Esophagus (tissue), 2 donors: ENCODE data around the gene CHMP1B. TPM values are rescaled to one million over a fixed set of nuclear protein-coding genes. Genes with fewer than 3 reads are reported as not detected.
A peak's percentile ranks its signal among the peaks of the same experiment; 100 is the strongest.

ENCODE experiments used
- H3K27ac ChIP-seq, 2 donors: one replicate each; pipeline ENCODE4 v1.5.1; 2013; ENCODE audit warnings: low read depth in 2 of 2, mild to moderate bottlenecking in 2 of 2, inconsistent platforms in 1 of 2, low read length in 1 of 2, moderate library complexity in 1 of 2
- H3K27me3 ChIP-seq, 2 donors: one replicate each; pipeline ENCODE4 v1.6.1; 2013; ENCODE audit warnings: low read length in 2 of 2, control low read depth in 1 of 2, mild to moderate bottlenecking in 1 of 2; ENCODE audit not compliant: insufficient read depth in 2 of 2, control insufficient read depth in 1 of 2
- H3K36me3 ChIP-seq, 2 donors: one replicate each; pipeline ENCODE4 v1.6.1; 2013; ENCODE audit warnings: low read length in 1 of 2; ENCODE audit not compliant: control insufficient read depth in 2 of 2, insufficient read depth in 2 of 2
- H3K4me1 ChIP-seq, 2 donors: one replicate each; pipeline ENCODE4 v1.6.1; 2013; ENCODE audit warnings: low read length in 1 of 2; ENCODE audit not compliant: control insufficient read depth in 2 of 2, insufficient read depth in 2 of 2
- H3K4me3 ChIP-seq, 2 donors: one replicate each; pipeline ENCODE4 v1.5.1; 2013; ENCODE audit warnings: low read length in 2 of 2, mild to moderate bottlenecking in 2 of 2, low read depth in 1 of 2, moderate library complexity in 1 of 2
- H3K9me3 ChIP-seq, 2 donors: one replicate each; pipeline ENCODE4 v1.6.1; 2013; ENCODE audit warnings: mild to moderate bottlenecking in 2 of 2, low read depth in 1 of 2, low read length in 1 of 2, moderate library complexity in 1 of 2; ENCODE audit not compliant: control insufficient read depth in 2 of 2, insufficient read depth in 1 of 2
- WGBS, 2 donors: extraction: QIAGEN DNeasy Blood & Tissue Kit; methylation state at CpG; one replicate each; pipeline ENCODE4 v1.1.7; 2013; 5-methylcytosine and 5-hydroxymethylcytosine counted together
- polyA plus RNA-seq, 2 donors: library from polyadenylated mRNA; stranded (reverse); fragments of 200-250 nt; gene quantifications; one replicate each; pipeline ENCODE4 v1.2.3, GENCODE V29; 2013
- donor health status: healthy with polysubstance abuse.
- donor health status: Bipolar disorder and iron deficiency.

Gene CHMP1B, protein sequence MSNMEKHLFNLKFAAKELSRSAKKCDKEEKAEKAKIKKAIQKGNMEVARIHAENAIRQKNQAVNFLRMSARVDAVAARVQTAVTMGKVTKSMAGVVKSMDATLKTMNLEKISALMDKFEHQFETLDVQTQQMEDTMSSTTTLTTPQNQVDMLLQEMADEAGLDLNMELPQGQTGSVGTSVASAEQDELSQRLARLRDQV
- 10 to 100 TPM; 26.8 to 31.5 TPM for polyA plus RNA-seq

DNA sequence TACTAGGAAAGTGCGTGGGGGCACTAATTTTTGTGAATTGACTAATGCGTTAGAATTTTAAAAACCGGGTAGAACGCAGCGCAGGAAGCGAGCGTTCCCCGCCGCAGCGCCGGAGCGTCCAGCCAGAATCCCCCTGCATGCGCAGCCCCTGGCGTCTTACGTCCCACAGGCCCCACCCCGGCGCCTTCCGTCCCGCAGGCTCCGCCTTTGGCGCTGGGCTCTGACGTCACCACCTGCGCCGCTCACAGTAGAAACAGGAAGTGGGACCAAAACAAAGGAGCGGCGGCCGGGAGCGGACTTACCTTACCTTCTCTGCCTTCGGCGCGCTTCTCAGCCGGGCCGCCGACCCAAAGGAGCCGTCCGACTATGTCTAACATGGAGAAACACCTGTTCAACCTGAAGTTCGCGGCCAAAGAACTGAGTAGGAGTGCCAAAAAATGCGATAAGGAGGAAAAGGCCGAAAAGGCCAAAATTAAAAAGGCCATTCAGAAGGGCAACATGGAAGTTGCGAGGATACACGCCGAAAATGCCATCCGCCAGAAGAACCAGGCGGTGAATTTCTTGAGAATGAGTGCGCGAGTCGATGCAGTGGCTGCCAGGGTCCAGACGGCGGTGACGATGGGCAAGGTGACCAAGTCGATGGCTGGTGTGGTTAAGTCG lies at the start of gene CHMP1B:
TSS of gene CHMP1B (plus strand) at position 268 of the 660 bp plus-strand sequence. CDS start at position 367, 99 bp downstream.
- peaks cover 0 to 3% of the 10 kb centered on the region in 2 donors for H3K4me1 ChIP-seq
- WGBS, 2 donors = 0% methylated on average over 53 of the region's 53 CpGs
- H3K4me3 ChIP-seq = peak within 1 kb of the TSS; percentile 78 to 91
- H3K27me3 ChIP-seq = no peaks in the 10 kb centered on the region
- H3K9me3 ChIP-seq = no peaks in the 10 kb centered on the region
- H3K27ac ChIP-seq = peak within 1 kb of the TSS; percentile 92 to 98
- no peaks in the 10 kb centered on the region for H3K36me3 ChIP-seq

- 87 to 89% methylated on average over 4 of the region's 4 CpGs for WGBS, 2 donors
- Histone ChIP-seq H3K36me3 (no peaks in the 10 kb centered on the region), H3K4me3 (no peak overlapping the region)
Observed at GRCh38 chr18:11801573-11801972, 49.6 kb upstream of the CHMP1B start.

DNA sequence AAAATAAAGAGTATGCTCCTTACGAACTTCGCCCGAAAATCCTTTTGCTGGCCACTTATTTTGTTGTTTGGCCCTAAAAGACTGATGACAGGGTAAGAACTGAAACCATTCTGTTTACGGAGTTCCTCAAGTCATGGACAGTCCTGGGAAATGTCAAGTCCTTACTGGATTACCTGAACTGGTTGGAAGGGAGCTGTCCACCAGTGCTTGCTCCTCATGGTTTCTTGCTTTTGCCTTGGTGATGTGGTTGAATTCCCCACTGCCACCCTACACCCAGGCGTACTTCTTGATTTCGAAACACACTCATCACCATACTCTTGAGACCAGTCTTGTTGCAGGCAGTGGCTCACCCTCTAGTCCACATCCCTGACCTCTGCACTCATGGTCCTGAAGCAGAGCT lies 49.1 kb upstream of the CHMP1B start:
- H3K36me3 ChIP-seq = no peaks in the 10 kb centered on the region
- H3K27me3 ChIP-seq = no peaks in the 10 kb centered on the region
- H3K27ac ChIP-seq = no peak overlapping the region
- WGBS, 2 donors = 95 to 96% methylated on average over 6 of the region's 6 CpGs
- no peaks in the 10 kb centered on the region for H3K9me3 ChIP-seq
- H3K4me3 ChIP-seq = no peak overlapping the region
- no peaks in the 10 kb centered on the region for H3K4me1 ChIP-seq

More at GRCh38 chr18:11801573-11801972, 49.6 kb upstream of the CHMP1B start:
- H3K27ac ChIP-seq = no peak overlapping the region
- H3K9me3 ChIP-seq = no peaks in the 10 kb centered on the region
- no peaks in the 10 kb centered on the region for H3K4me1 ChIP-seq
- H3K27me3 ChIP-seq = no peaks in the 10 kb centered on the region

GRCh38 chr18:11802586-11802985 lies 48.6 kb upstream of the CHMP1B start:
- Histone ChIP-seq H3K4me1 (no peaks in the 10 kb centered on the region), H3K27me3 (no peaks in the 10 kb centered on the region), H3K27ac (no peak overlapping the region), H3K4me3 (no peak overlapping the region), H3K36me3 (no peaks in the 10 kb centered on the region), H3K9me3 (no peaks in the 10 kb centered on the region)
- WGBS, 2 donors = 92 to 94% methylated on average over 10 of the region's 10 CpGs

DNA sequence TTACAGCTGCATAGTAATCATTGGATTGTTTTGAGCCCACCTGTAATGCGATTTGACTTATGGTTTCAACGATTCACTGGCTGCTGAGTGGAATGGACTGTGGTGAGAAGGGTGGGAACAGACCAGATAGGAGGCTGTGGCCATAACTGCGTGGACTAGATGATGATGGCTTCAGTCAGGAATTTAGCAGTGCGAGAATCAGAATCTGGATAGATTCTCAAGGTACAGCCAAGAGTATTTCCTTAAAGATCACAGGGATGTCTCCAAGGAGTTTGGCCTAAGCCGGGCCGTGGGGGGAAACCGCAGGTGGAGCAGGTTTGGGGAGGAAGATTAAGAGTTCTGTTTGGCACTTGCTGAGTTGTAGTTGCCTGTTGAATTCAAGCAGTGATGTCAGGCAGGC lies 44.0 kb upstream of the CHMP1B start:
- no peak overlapping the region for H3K4me3 ChIP-seq
- no peaks in the 10 kb centered on the region for H3K36me3 ChIP-seq
- no peak overlapping the region for H3K27ac ChIP-seq
- H3K4me1 ChIP-seq = no peaks in the 10 kb centered on the region
- H3K27me3 ChIP-seq = no peaks in the 10 kb centered on the region
- no peaks in the 10 kb centered on the region for H3K9me3 ChIP-seq
- 90 to 94% methylated on average over 7 of the region's 7 CpGs for WGBS, 2 donors

GRCh38 chr18:11808001-11808855 lies 43.0 kb upstream of the CHMP1B start:
- Histone ChIP-seq H3K4me1 (no peaks in the 10 kb centered on the region), H3K36me3 (no peaks in the 10 kb centered on the region), H3K27ac (no peak overlapping the region), H3K9me3 (no peaks in the 10 kb centered on the region), H3K4me3 (no peak overlapping the region), H3K27me3 (no peaks in the 10 kb centered on the region)
- WGBS, 2 donors = 65 to 68% methylated on average over 11 of the region's 11 CpGs

GRCh38 chr18:11809895-11810294 lies 41.3 kb upstream of the CHMP1B start:
- WGBS, 2 donors = 91 to 92% methylated on average over 6 of the region's 6 CpGs

GRCh38 chr18:11810379-11810778 lies 40.8 kb upstream of the CHMP1B start:
- Histone ChIP-seq H3K27ac (no peak overlapping the region), H3K9me3 (no peaks in the 10 kb centered on the region), H3K4me1 (no peaks in the 10 kb centered on the region), H3K36me3 (no peaks in the 10 kb centered on the region), H3K27me3 (no peaks in the 10 kb centered on the region), H3K4me3 (no peak overlapping the region)
- WGBS, 2 donors = 81 to 92% methylated on average over 3 of the region's 3 CpGs

More at GRCh38 chr18:11809895-11810294, 41.3 kb upstream of the CHMP1B start:
- Histone ChIP-seq H3K9me3 (no peaks in the 10 kb centered on the region), H3K4me1 (no peaks in the 10 kb centered on the region), H3K27ac (no peak overlapping the region), H3K4me3 (no peak overlapping the region), H3K36me3 (no peaks in the 10 kb centered on the region), H3K27me3 (no peaks in the 10 kb centered on the region)

GRCh38 chr18:11811009-11811408 lies 40.2 kb upstream of the CHMP1B start:
- H3K27me3 ChIP-seq = no peaks in the 10 kb centered on the region
- WGBS, 2 donors = 90 to 91% methylated on average over 11 of the region's 11 CpGs
- no peaks in the 10 kb centered on the region for H3K9me3 ChIP-seq
- no peaks in the 10 kb centered on the region for H3K4me1 ChIP-seq
- H3K36me3 ChIP-seq = no peaks in the 10 kb centered on the region
- no peak overlapping the region for H3K4me3 ChIP-seq
- H3K27ac ChIP-seq = no peak overlapping the region
